Hepatocyte (in vitro differentiated cells): ENCODE measurements around the gene MYBPC1. TPM values are rescaled to one million over a fixed set of nuclear protein-coding genes. Genes with fewer than 3 reads are reported as not detected.
"Not testable (repeated sequence)": the region's sequence is repeated elsewhere in the genome, so short reads cannot be mapped to it uniquely, and the experiment has no call there.

Experiments
- DNase-seq: peaks from one replicate; pipeline ENCODE4 v3.0.0-alpha.2; 2016; ENCODE audit warnings: low spot score
- H2AFZ ChIP-seq: fragments of 200-600 bp; sonication (generic); 2 replicates; pipeline ENCODE4 v1.6.0; 2016; ENCODE audit warnings: antibody characterized with exemption, mild to moderate bottlenecking
- H3K27ac ChIP-seq: fragments of 200-600 bp; sonication (generic); 2 replicates; pipeline ENCODE4 v1.5.1; 2016; ENCODE audit warnings: mild to moderate bottlenecking
- H3K27me3 ChIP-seq: fragments of 200-600 bp; sonication (generic); 2 replicates; pipeline ENCODE4 v1.6.1; 2016
- H3K36me3 ChIP-seq: fragments of 200-600 bp; sonication (generic); replicated peaks from 2 replicates; pipeline ENCODE4 v1.5.1; 2016; ENCODE audit warnings: low read depth; ENCODE audit not compliant: insufficient read depth
- H3K4me1 ChIP-seq: fragments of 200-600 bp; sonication (generic); 2 replicates; pipeline ENCODE4 v1.5.1; 2016; ENCODE audit warnings: mild to moderate bottlenecking, moderate library complexity; ENCODE audit not compliant: insufficient read depth
- H3K4me2 ChIP-seq: fragments of 200-600 bp; sonication (generic); 2 replicates; pipeline ENCODE4 v1.6.0; 2016
- H3K4me3 ChIP-seq: fragments of 200-600 bp; sonication (generic); 2 replicates; pipeline ENCODE4 v1.5.1; 2016; ENCODE audit warnings: mild to moderate bottlenecking
- H3K79me2 ChIP-seq: fragments of 200-600 bp; sonication (generic); 2 replicates; pipeline ENCODE4 v1.6.0; 2017; ENCODE audit warnings: mild to moderate bottlenecking
- H3K9me2 ChIP-seq: fragments of 200-600 bp; sonication (generic); replicated peaks from 2 replicates; pipeline ENCODE4 v1.6.0; 2017; ENCODE audit warnings: mild to moderate bottlenecking; ENCODE audit not compliant: insufficient read depth
- H3K9me3 ChIP-seq: fragments of 200-600 bp; sonication (generic); 2 replicates; pipeline ENCODE4 v1.5.1; 2016; ENCODE audit warnings: low read depth, mild to moderate bottlenecking
- H4K20me1 ChIP-seq: fragments of 200-600 bp; sonication (generic); 2 replicates; pipeline ENCODE4 v1.6.0; 2016; ENCODE audit warnings: mild to moderate bottlenecking; ENCODE audit not compliant: insufficient read depth, poor library complexity, severe bottlenecking
- CTCF ChIP-seq: fragments of 200-600 bp; sonication (generic); IDR thresholded peaks from 2 replicates; pipeline ENCODE4 v1.5.1; 2016; ENCODE audit warnings: antibody characterized with exemption, mild to moderate bottlenecking; ENCODE audit not compliant: poor library complexity
- EZH2 ChIP-seq: fragments of 200-600 bp; sonication (generic); IDR thresholded peaks from 2 replicates; pipeline ENCODE4 v1.6.1; 2016; ENCODE audit warnings: antibody characterized with exemption, mild to moderate bottlenecking, borderline replicate concordance
- EZH2phosphoT487 ChIP-seq: fragments of 200-600 bp; sonication (generic); IDR thresholded peaks from one replicate; pipeline ENCODE4 v1.6.1; 2018; ENCODE audit warnings: antibody characterized with exemption, mild to moderate bottlenecking, low read depth, moderate library complexity; ENCODE audit not compliant: unreplicated experiment, severe bottlenecking
- WGBS: methylation state at CpG from one replicate; pipeline ENCODE4 v1.1.6; 2016; ENCODE audit warnings: low lambda C conversion rate; ENCODE audit errors: missing lambda C conversion rate; 5-methylcytosine and 5-hydroxymethylcytosine counted together
- polyA plus RNA-seq: library from polyadenylated mRNA; unstranded; fragments of >200 nt; fragmentation: Nextera tagmentation; extraction: Ambion mirVana; gene quantifications from 2 replicates; pipeline ENCODE4 v1.2.1, GENCODE V29; 2016
- total RNA-seq: library from RNA; depleted of rRNA; stranded (reverse); fragments of >200 nt; gene quantifications from 2 replicates; pipeline ENCODE4 v1.2.3, GENCODE V29; 2014

The MYBPC1 gene
- total and polyA plus RNA-seq, 2 experiments from 2014 or later: 1.7 to 3.4 TPM

DNA sequence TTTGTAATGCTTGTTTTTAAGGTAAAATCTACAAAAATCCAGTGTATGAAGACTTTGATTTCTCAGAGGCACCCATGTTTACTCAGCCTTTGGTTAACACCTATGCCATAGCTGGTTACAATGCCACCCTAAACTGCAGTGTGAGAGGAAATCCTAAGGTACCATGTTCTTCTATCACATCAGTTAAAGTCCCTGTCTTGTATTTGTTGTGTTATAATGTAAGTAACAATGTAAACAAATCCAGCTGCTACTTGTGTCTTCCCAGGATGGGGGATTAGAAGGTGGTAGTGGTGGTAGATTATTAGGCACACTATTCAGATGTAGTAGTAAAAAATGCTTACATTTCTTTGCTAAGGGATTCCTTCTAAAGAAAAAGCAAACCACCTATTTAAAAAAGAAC lies 83.3 kb downstream of the MYBPC1 start:
- no peaks in the 10 kb centered on the region for H3K36me3 ChIP-seq

DNA sequence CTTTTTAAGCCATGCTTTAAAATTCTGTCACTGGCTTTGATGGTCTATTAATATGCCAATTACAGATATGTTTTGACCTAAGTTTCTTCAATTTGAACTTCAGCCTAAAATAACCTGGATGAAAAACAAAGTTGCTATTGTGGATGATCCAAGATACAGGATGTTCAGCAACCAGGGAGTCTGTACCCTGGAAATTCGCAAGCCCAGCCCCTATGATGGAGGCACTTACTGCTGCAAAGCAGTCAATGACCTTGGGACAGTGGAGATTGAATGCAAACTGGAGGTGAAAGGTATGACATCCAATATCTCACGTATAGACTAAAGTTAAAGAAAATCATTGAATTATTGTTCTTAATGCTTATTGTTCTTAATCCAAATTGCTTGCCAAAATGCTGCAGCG lies 85.5 kb downstream of the MYBPC1 start:
- Histone ChIP-seq H3K4me1 (no peaks in the 10 kb centered on the region), H3K79me2 (no peaks in the 10 kb centered on the region), H3K27ac (no peak overlapping the region), H3K4me3 (no peak overlapping the region), H3K4me2 (no peak overlapping the region), H2AFZ (no peak overlapping the region), H3K9me3 (no peaks in the 10 kb centered on the region), H4K20me1 (no peaks in the 10 kb centered on the region), H3K36me3 (no peaks in the 10 kb centered on the region), H3K27me3 (no peaks in the 10 kb centered on the region), H3K9me2 (no peaks in the 10 kb centered on the region)
- TF ChIP-seq EZH2: no peak
- TF ChIP-seq CTCF: no peak
- TF ChIP-seq EZH2phosphoT487: no peak
- 88% methylated on average over 3 of the region's 3 CpGs for WGBS
- no peak for DNase-seq

More for the DNA sequence above, 83.3 kb downstream of the MYBPC1 start:
- no peaks in the 10 kb centered on the region for H3K79me2 ChIP-seq
- H3K4me1 ChIP-seq: no peaks in the 10 kb centered on the region
- no peak overlapping the region for H3K4me3 ChIP-seq
- no peak for DNase-seq
- no peak overlapping the region for H3K27ac ChIP-seq
- no peaks in the 10 kb centered on the region for H3K27me3 ChIP-seq
- no peaks in the 10 kb centered on the region for H4K20me1 ChIP-seq
- no peak overlapping the region for H3K4me2 ChIP-seq
- no peak overlapping the region for H2AFZ ChIP-seq
- no peaks in the 10 kb centered on the region for H3K9me3 ChIP-seq
- H3K9me2 ChIP-seq: no peaks in the 10 kb centered on the region
- no peak for TF ChIP-seq CTCF
- no peak for TF ChIP-seq EZH2phosphoT487
- TF ChIP-seq EZH2: no peak

GRCh38 chr12:101680647-101681046 lies 85.9 kb downstream of the MYBPC1 start:
- H3K27me3 ChIP-seq: no peaks in the 10 kb centered on the region
- H3K27ac ChIP-seq: no peak overlapping the region
- H3K79me2 ChIP-seq: no peaks in the 10 kb centered on the region
- H4K20me1 ChIP-seq: no peaks in the 10 kb centered on the region
- no peaks in the 10 kb centered on the region for H3K4me1 ChIP-seq
- H3K36me3 ChIP-seq: no peaks in the 10 kb centered on the region
- no peak overlapping the region for H3K4me3 ChIP-seq
- no peaks in the 10 kb centered on the region for H3K9me2 ChIP-seq
- no peak overlapping the region for H3K4me2 ChIP-seq
- no peak overlapping the region for H2AFZ ChIP-seq
- TF ChIP-seq EZH2 (no peak), EZH2phosphoT487 (no peak), CTCF (no peak)
- H3K9me3 ChIP-seq: no peaks in the 10 kb centered on the region
- DNase-seq: no peak

DNA sequence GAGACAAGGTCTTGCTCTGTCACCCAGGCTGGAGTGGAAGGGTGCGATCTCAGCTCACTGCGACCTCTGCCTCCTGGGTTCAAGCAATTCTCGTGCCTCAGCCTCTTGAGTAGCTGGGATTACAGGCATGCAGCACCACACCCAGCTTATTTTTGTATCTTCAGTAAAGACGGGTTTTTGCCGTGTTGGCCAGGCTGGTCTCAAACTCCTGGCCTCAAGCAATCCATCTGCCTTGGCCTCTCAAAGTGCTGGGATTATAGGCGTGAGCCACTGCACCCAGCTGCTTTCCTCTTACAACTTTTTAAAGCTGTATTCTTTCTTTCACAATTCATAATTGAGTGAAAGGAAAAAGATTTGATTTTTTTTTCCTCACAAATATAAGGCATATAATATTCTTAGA lies 86.9 kb downstream of the MYBPC1 start:
- H4K20me1 ChIP-seq, H3K4me2 ChIP-seq, DNase-seq, H3K4me3 ChIP-seq, H3K27me3 ChIP-seq, H3K4me1 ChIP-seq, H2AFZ ChIP-seq, H3K36me3 ChIP-seq, H3K27ac ChIP-seq, H3K9me2 ChIP-seq, H3K9me3 ChIP-seq, H3K79me2 ChIP-seq: not testable (repeated sequence)
- 84% methylated on average over 6 of the region's 6 CpGs for WGBS
